Measurements from ENCODE around the gene NCKAP5. TPM values are rescaled to one million over a fixed set of nuclear protein-coding genes. Genes with fewer than 3 reads are reported as not detected.

The NCKAP5 gene
- polyA plus RNA-seq, 2 of the 4 experiments (the other 2 are of a cell fraction): 3.0 to 4.1 TPM

DNA sequence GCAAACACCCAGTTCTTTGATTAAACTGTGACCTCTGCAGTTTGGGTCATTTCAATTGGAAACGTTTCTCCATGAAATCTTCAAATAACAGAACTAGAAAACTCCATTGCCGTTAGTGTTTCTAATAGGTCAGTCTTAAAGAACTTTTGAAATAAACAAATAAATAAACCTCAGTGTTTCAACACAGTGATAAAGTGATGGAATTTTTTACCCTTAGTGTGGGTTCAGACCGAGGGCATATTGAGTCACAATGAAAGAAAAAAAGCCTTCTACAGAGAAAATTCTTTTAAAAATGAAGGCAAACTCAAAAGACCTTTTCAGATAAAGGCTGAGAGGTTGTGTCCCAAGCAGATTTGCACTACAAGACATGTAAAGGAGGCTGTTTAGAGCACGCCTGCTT, 149.6 kb downstream of the NCKAP5 start:
- H3K4me3 ChIP-seq: no peak overlapping the region
- H3K27ac ChIP-seq: peak overlapping the region; percentile 34 to 66; a peak in 5 of 6 replicates
- CTCF ChIA-PET: no interaction called here
- H3K4me1 ChIP-seq: peaks cover 68% of the 10 kb centered on the region
- ATAC-seq: no peak
- H3K9me3 ChIP-seq: no peaks in the 10 kb centered on the region
- POLR2A ChIA-PET: no interaction called here
- FAIRE-seq: no peak
- H3K4me2 ChIP-seq: peak overlapping the region; percentile 53
- WGBS (ENCODE audit: missing lambda C conversion rate): 44% methylated on average over 4 of the region's 4 CpGs
- no peak for DNase-seq (ENCODE audit: low read depth in 1 of 2, low spot score in 1 of 2)
- TF ChIP-seq POLR2AphosphoS2 (conservative IDR thresholded peaks at IDR 0.05; ENCODE audit: low read length) (no peak), RAD21 (conservative IDR thresholded peaks at IDR 0.05 in 1 of 2, IDR thresholded peaks at IDR 0.05 in 1 of 2) (no peak), GATA3 (IDR thresholded peaks at IDR 0.05; ENCODE audit: borderline replicate concordance) (no peak), MYC (IDR thresholded peaks at IDR 0.05; ENCODE audit: borderline replicate concordance, low read length) (no peak), HOXB13 (CRISPR knock-in tag; IDR thresholded peaks at IDR 0.05; ENCODE audit: low read depth) (no peak), JUN (IDR thresholded peaks at IDR 0.05) (no peak)

DNA sequence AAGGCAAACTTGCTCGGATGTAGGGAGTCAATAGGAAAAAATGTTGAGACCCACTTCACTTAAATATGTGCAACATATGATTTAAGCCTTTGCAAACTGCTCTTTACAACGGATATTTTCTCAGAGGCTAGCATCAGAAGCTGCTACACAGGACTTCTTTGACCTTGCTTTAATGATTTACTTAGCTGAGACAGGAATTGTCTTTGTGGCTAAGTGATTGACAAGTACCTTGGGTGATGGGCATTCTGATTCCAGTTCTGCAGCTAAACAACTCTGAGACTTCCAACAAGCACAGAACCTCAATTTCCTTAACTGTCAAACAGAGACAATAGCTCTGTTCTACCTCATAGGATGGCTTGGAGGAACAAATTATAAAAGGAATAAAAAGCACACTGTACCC, 150.2 kb downstream of the NCKAP5 start:
- no peak overlapping the region for H3K4me3 ChIP-seq
- peak overlapping the region in 1 of 2 experiments; percentile 66; a peak in 3 of 6 replicates for H3K27ac ChIP-seq
- FAIRE-seq: no peak
- H3K4me2 ChIP-seq: peak overlapping the region; percentile 53
- no peak for ATAC-seq
- no peaks in the 10 kb centered on the region for H3K9me3 ChIP-seq
- H3K4me1 ChIP-seq: peaks cover 68% of the 10 kb centered on the region
- no peak for DNase-seq (ENCODE audit: low read depth in 1 of 2, low spot score in 1 of 2)
- POLR2A ChIA-PET: no interaction called here
- TF ChIP-seq RARB (CRISPR knock-in tag; IDR thresholded peaks at IDR 0.05) (no peak), CBX2 (IDR thresholded peaks at IDR 0.05; ENCODE audit: borderline replicate concordance, low read depth) (no peak), JUNB (IDR thresholded peaks at IDR 0.05) (no peak), GATA3 (IDR thresholded peaks at IDR 0.05; ENCODE audit: borderline replicate concordance) (no peak), BHLHE40 (IDR thresholded peaks at IDR 0.05; ENCODE audit: low read depth, low read length) (no peak)
- CTCF ChIA-PET: interaction anchor here (0.6 to 1.7 kb wide), 5 partner anchors 10 to 426 kb away, joined by 3 to 4 read pairs (median 3); no protein-coding TSS in a partner anchor
- 31% methylated on average over 2 of the region's 2 CpGs for WGBS (ENCODE audit: missing lambda C conversion rate)

DNA sequence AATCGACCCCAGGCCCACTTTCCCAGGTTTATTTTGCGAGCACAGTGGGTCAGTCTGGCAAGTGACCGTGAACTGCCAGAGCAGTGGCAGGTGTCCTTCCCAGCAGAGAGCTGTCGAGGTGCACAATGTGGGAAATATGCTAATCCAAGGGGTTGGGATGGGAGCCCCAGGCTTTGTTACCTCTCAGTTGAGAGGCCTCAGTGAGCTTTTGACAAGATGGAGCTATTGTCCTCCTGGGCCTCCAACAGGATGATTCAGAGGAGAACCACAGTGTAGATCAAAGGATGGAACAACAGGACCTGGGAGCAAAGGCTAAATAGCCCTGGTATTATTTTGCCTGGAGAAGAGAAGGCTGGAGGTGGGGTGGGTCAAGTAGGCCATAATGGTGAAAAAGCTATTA, 150.8 kb downstream of the NCKAP5 start:
- FAIRE-seq: no peak
- ATAC-seq: no peak
- DNase-seq (ENCODE audit: low read depth in 1 of 2, low spot score in 1 of 2): no peak

More for the DNA sequence above, 150.8 kb downstream of the NCKAP5 start:
- ChIA-PET POLR2A (no interaction called here), CTCF (interaction anchor here (0.6 to 1.7 kb wide), 5 partner anchors 11 to 427 kb away, joined by 3 to 4 read pairs (median 3); no protein-coding TSS in a partner anchor)
- Histone ChIP-seq H3K4me3 (no peak overlapping the region), H3K27ac (peak overlapping the region in 1 of 2 experiments; percentile 66; a peak in 3 of 6 replicates), H3K4me1 (peaks cover 68% of the 10 kb centered on the region), H3K9me3 (no peaks in the 10 kb centered on the region), H3K4me2 (peak overlapping the region; percentile 53; the same call in 1 of the 3 replicates)
- TF ChIP-seq PHF8 (IDR thresholded peaks at IDR 0.05; ENCODE audit: borderline replicate concordance, low read depth) (no peak), SREBF2 (IDR thresholded peaks at IDR 0.05) (no peak), ZNF302 (CRISPR knock-in tag; IDR thresholded peaks at IDR 0.05) (no peak), NPAS2 (CRISPR knock-in tag; IDR thresholded peaks at IDR 0.05; ENCODE audit: borderline replicate concordance) (no peak), HDAC2 (IDR thresholded peaks at IDR 0.05) (no peak), CBX2 (IDR thresholded peaks at IDR 0.05; ENCODE audit: borderline replicate concordance, low read depth) (no peak), POLR2AphosphoS2 (conservative IDR thresholded peaks at IDR 0.05; ENCODE audit: low read length) (no peak), CEBPB (IDR thresholded peaks at IDR 0.05) (no peak), KDM5A (IDR thresholded peaks at IDR 0.05) (no peak), BHLHE40 (IDR thresholded peaks at IDR 0.05; ENCODE audit: low read depth, low read length) (no peak), MAFK (IDR thresholded peaks at IDR 0.05; ENCODE audit: partially characterized antibody) (no peak)
- TF ChIP-seq, protein P1, sequence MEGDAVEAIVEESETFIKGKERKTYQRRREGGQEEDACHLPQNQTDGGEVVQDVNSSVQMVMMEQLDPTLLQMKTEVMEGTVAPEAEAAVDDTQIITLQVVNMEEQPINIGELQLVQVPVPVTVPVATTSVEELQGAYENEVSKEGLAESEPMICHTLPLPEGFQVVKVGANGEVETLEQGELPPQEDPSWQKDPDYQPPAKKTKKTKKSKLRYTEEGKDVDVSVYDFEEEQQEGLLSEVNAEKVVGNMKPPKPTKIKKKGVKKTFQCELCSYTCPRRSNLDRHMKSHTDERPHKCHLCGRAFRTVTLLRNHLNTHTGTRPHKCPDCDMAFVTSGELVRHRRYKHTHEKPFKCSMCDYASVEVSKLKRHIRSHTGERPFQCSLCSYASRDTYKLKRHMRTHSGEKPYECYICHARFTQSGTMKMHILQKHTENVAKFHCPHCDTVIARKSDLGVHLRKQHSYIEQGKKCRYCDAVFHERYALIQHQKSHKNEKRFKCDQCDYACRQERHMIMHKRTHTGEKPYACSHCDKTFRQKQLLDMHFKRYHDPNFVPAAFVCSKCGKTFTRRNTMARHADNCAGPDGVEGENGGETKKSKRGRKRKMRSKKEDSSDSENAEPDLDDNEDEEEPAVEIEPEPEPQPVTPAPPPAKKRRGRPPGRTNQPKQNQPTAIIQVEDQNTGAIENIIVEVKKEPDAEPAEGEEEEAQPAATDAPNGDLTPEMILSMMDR (IDR thresholded peaks at IDR 0.05): no peak
- TF ChIP-seq, protein P2, sequence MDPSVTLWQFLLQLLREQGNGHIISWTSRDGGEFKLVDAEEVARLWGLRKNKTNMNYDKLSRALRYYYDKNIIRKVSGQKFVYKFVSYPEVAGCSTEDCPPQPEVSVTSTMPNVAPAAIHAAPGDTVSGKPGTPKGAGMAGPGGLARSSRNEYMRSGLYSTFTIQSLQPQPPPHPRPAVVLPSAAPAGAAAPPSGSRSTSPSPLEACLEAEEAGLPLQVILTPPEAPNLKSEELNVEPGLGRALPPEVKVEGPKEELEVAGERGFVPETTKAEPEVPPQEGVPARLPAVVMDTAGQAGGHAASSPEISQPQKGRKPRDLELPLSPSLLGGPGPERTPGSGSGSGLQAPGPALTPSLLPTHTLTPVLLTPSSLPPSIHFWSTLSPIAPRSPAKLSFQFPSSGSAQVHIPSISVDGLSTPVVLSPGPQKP (IDR thresholded peaks at IDR 0.05; ENCODE audit: low read depth, low read length): no peak
- WGBS (ENCODE audit: missing lambda C conversion rate): 43% methylated on average over 4 of the region's 4 CpGs

All from A549 (cell line).